Loucy (cell line): Measurements from ENCODE around the gene SCNN1A.

ENCODE experiments used
- H2AFZ ChIP-seq: fragments of 200-600 bp; sonication (generic); 2 replicates; pipeline ENCODE4 v1.6.0; 2016; ENCODE audit warnings: antibody characterized with exemption, mild to moderate bottlenecking, low read length, moderate library complexity
- H3F3A ChIP-seq: fragments of 200-600 bp; 2 replicates; pipeline ENCODE4 v1.6.0; 2016; ENCODE audit warnings: antibody characterized with exemption, low read depth, mild to moderate bottlenecking
- H3K27me3 ChIP-seq: fragments of 200-600 bp; sonication (generic); 2 replicates; pipeline ENCODE4 v1.6.1; 2014; ENCODE audit warnings: low read length, mild to moderate bottlenecking; ENCODE audit not compliant: insufficient read depth, poor library complexity, severe bottlenecking
- H3K36me3 ChIP-seq: fragments of 200-600 bp; sonication (generic); 2 replicates; pipeline ENCODE4 v1.6.1; 2016; ENCODE audit warnings: low read length; ENCODE audit not compliant: insufficient read depth
- H3K4me1 ChIP-seq: fragments of 200-600 bp; sonication (generic); 2 replicates; pipeline ENCODE4 v1.5.1; 2014; ENCODE audit warnings: low read length, mild to moderate bottlenecking; ENCODE audit not compliant: insufficient read depth, poor library complexity, severe bottlenecking
- H3K4me2 ChIP-seq: fragments of 200-600 bp; sonication (generic); 2 replicates; pipeline ENCODE4 v1.6.0; 2014; ENCODE audit warnings: antibody characterized with exemption, low read length, low read depth, mild to moderate bottlenecking; ENCODE audit not compliant: poor library complexity, severe bottlenecking
- H3K4me3 ChIP-seq: fragments of 200-600 bp; sonication (generic); 2 replicates; pipeline ENCODE4 v1.5.1; 2014; ENCODE audit warnings: low read length, mild to moderate bottlenecking, mixed read lengths; ENCODE audit not compliant: poor library complexity, severe bottlenecking
- H3K79me2 ChIP-seq: fragments of 200-600 bp; sonication (generic); 2 replicates; pipeline ENCODE4 v1.6.1; 2014; ENCODE audit warnings: low read length; ENCODE audit not compliant: insufficient read depth
- H3K9ac ChIP-seq: fragments of 200-600 bp; sonication (generic); 2 replicates; pipeline ENCODE4 v1.6.0; 2014; ENCODE audit warnings: mild to moderate bottlenecking, low read depth, low read length, moderate library complexity; ENCODE audit not compliant: poor library complexity, severe bottlenecking
- H3K9me2 ChIP-seq: fragments of 200-600 bp; sonication (generic); replicated peaks from 2 replicates; pipeline ENCODE4 v1.6.1; 2016; ENCODE audit warnings: low read depth, low read length, mixed read lengths
- H3K9me3 ChIP-seq: fragments of 200-600 bp; sonication (generic); 2 replicates; pipeline ENCODE4 v1.6.1; 2014; ENCODE audit warnings: mild to moderate bottlenecking, antibody characterized with exemption, low read length, low read depth; ENCODE audit not compliant: insufficient read depth
- H4K20me1 ChIP-seq: fragments of 200-600 bp; sonication (generic); 2 replicates; pipeline ENCODE4 v1.6.0; 2014; ENCODE audit warnings: antibody characterized with exemption, low read length, mild to moderate bottlenecking; ENCODE audit not compliant: insufficient read depth, poor library complexity, severe bottlenecking
- EZH2phosphoT487 ChIP-seq: fragments of 200-600 bp; IDR thresholded peaks from 2 replicates; pipeline ENCODE4 v1.6.1; 2018; ENCODE audit warnings: antibody characterized with exemption, mild to moderate bottlenecking, moderate library complexity, borderline replicate concordance
- TF ChIP-seq, protein P1 (sequence below): fragments of 200-600 bp; sonication (generic); conservative IDR thresholded peaks from 2 replicates; pipeline ENCODE4 v1.5.1; 2014; ENCODE audit warnings: mild to moderate bottlenecking, antibody characterized with exemption, low read length

Gene SCNN1A

DNA sequence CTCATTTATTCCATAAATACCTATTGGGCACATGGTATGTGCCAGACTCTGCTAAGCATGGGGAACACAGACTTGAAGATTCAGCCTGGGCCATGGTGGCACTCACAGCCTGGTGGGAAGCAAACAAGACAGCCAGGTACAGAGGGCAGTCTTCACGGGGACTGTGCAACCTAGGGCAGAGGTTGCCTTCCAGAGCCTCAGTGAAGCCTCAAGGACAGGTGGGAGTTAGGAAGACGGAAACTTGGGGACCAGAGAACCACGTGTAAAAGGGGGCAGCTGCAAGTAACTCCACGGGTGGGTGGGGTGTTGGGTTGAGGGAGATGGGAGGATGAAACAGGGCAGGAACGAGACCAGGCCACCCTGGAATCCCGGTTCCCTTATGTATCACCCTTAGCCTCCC lies 7.6 kb upstream of the SCNN1A start:
- Histone ChIP-seq H3K4me3 (no peak overlapping the region), H3K79me2 (no peaks in the 10 kb centered on the region)

GRCh38 chr12:6382371-6382770 lies 7.0 kb upstream of the SCNN1A start:
- H3K9me2 ChIP-seq, result no peaks in the 10 kb centered on the region
- H3F3A ChIP-seq, result no peaks in the 10 kb centered on the region
- TF ChIP-seq EZH2phosphoT487, result no peak
- TF ChIP-seq, protein P1, sequence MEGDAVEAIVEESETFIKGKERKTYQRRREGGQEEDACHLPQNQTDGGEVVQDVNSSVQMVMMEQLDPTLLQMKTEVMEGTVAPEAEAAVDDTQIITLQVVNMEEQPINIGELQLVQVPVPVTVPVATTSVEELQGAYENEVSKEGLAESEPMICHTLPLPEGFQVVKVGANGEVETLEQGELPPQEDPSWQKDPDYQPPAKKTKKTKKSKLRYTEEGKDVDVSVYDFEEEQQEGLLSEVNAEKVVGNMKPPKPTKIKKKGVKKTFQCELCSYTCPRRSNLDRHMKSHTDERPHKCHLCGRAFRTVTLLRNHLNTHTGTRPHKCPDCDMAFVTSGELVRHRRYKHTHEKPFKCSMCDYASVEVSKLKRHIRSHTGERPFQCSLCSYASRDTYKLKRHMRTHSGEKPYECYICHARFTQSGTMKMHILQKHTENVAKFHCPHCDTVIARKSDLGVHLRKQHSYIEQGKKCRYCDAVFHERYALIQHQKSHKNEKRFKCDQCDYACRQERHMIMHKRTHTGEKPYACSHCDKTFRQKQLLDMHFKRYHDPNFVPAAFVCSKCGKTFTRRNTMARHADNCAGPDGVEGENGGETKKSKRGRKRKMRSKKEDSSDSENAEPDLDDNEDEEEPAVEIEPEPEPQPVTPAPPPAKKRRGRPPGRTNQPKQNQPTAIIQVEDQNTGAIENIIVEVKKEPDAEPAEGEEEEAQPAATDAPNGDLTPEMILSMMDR, result no peak
- no peaks in the 10 kb centered on the region for H4K20me1 ChIP-seq
- no peak overlapping the region for H3K9ac ChIP-seq
- H3K27me3 ChIP-seq, result no peaks in the 10 kb centered on the region
- no peak overlapping the region for H2AFZ ChIP-seq
- H3K4me2 ChIP-seq, result no peak overlapping the region
- peaks cover 3% of the 10 kb centered on the region for H3K4me1 ChIP-seq
- no peak overlapping the region for H3K4me3 ChIP-seq
- H3K79me2 ChIP-seq, result no peaks in the 10 kb centered on the region
- no peaks in the 10 kb centered on the region for H3K9me3 ChIP-seq
- H3K36me3 ChIP-seq, result no peaks in the 10 kb centered on the region

More for the DNA sequence above, 7.6 kb upstream of the SCNN1A start:
- no peaks in the 10 kb centered on the region for H4K20me1 ChIP-seq
- no peaks in the 10 kb centered on the region for H3K9me3 ChIP-seq
- no peak overlapping the region for H3K9ac ChIP-seq
- no peaks in the 10 kb centered on the region for H3K4me1 ChIP-seq
- no peak for TF ChIP-seq EZH2phosphoT487
- TF ChIP-seq, protein P1, result no peak
- H3K36me3 ChIP-seq, result no peaks in the 10 kb centered on the region
- H3K27me3 ChIP-seq, result no peaks in the 10 kb centered on the region
- H3F3A ChIP-seq, result no peaks in the 10 kb centered on the region
- H3K4me2 ChIP-seq, result no peak overlapping the region
- no peaks in the 10 kb centered on the region for H3K9me2 ChIP-seq
- no peak overlapping the region for H2AFZ ChIP-seq

- no peaks in the 10 kb centered on the region for H4K20me1 ChIP-seq
- no peaks in the 10 kb centered on the region for H3K9me2 ChIP-seq
- no peaks in the 10 kb centered on the region for H3K27me3 ChIP-seq
- H3K9me3 ChIP-seq, result no peaks in the 10 kb centered on the region
- H3K4me2 ChIP-seq, result no peak overlapping the region
- TF ChIP-seq, protein P1, result no peak
- no peak for TF ChIP-seq EZH2phosphoT487
- peaks cover 17% of the 10 kb centered on the region for H3K4me1 ChIP-seq
- no peak overlapping the region for H3K4me3 ChIP-seq
- H3K79me2 ChIP-seq, result no peaks in the 10 kb centered on the region
- H2AFZ ChIP-seq, result no peak overlapping the region
- no peaks in the 10 kb centered on the region for H3K36me3 ChIP-seq
- no peaks in the 10 kb centered on the region for H3F3A ChIP-seq
- H3K9ac ChIP-seq, result no peak overlapping the region
Observed at GRCh38 chr12:6380141-6381121, 5.1 kb upstream of the SCNN1A start.
